ENCODE measurements around the gene PLEKHA6.

DNA sequence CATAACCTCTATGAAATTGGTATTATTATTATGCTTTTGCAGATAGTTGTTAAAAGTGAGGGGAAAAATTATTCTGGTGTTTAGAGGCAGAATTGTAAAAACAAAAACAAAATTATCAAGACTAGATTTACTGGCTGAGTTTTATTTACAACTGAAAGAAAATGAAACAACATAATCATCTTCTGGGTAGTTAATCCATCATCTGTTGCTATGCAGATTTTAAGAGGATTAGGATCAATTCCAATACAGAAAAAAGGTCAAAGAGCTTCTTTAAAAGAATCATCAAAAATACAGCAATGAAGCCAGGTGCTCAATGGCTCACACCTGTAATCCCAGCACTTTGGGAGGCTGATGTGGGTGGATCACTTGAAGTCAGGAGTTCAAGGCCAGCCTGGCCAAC is 154.2 kb downstream of the PLEKHA6 start:
- TF ChIP-seq, protein P1, sequence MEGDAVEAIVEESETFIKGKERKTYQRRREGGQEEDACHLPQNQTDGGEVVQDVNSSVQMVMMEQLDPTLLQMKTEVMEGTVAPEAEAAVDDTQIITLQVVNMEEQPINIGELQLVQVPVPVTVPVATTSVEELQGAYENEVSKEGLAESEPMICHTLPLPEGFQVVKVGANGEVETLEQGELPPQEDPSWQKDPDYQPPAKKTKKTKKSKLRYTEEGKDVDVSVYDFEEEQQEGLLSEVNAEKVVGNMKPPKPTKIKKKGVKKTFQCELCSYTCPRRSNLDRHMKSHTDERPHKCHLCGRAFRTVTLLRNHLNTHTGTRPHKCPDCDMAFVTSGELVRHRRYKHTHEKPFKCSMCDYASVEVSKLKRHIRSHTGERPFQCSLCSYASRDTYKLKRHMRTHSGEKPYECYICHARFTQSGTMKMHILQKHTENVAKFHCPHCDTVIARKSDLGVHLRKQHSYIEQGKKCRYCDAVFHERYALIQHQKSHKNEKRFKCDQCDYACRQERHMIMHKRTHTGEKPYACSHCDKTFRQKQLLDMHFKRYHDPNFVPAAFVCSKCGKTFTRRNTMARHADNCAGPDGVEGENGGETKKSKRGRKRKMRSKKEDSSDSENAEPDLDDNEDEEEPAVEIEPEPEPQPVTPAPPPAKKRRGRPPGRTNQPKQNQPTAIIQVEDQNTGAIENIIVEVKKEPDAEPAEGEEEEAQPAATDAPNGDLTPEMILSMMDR (IDR thresholded peaks at IDR 0.05) = no peak
- no peak for TF ChIP-seq POLR2A (IDR thresholded peaks at IDR 0.05)

Data from right lobe of liver (tissue), 4 donors.